ENCODE results near the gene ZCWPW1.
A peak's percentile ranks its signal among the peaks of the same experiment; 100 is the strongest.

The ZCWPW1 gene

DNA sequence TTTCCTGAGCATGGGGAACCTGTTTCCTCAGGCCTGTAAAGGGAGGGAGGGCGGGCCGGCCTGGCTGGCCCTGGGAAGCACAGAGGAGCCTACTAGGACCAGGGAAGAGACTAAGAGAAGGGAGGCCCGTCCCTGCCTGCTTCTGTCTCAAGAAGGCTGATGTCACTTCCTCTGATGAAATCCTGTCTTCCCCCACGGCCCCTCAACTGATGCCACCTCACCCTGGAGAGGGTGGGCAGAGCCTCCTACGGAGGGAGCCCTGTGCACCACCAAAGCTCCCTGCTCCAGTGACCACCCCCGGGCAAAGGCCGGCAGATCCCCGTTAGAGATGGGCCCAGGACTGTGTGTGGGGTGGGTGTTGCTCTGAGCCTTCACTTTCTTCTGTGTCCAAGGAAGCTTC is 56.2 kb downstream of the ZCWPW1 start:
- no peak overlapping the region for H3K4me3 ChIP-seq (replicated peaks; ENCODE audit: low read depth, low read length)
- peak; percentile 85 for DNase-seq (ENCODE audit: low read depth)
- TF ChIP-seq, protein P1, sequence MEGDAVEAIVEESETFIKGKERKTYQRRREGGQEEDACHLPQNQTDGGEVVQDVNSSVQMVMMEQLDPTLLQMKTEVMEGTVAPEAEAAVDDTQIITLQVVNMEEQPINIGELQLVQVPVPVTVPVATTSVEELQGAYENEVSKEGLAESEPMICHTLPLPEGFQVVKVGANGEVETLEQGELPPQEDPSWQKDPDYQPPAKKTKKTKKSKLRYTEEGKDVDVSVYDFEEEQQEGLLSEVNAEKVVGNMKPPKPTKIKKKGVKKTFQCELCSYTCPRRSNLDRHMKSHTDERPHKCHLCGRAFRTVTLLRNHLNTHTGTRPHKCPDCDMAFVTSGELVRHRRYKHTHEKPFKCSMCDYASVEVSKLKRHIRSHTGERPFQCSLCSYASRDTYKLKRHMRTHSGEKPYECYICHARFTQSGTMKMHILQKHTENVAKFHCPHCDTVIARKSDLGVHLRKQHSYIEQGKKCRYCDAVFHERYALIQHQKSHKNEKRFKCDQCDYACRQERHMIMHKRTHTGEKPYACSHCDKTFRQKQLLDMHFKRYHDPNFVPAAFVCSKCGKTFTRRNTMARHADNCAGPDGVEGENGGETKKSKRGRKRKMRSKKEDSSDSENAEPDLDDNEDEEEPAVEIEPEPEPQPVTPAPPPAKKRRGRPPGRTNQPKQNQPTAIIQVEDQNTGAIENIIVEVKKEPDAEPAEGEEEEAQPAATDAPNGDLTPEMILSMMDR (IDR thresholded peaks at IDR 0.05; ENCODE audit: low read length, missing control alignments): no peak

DNA sequence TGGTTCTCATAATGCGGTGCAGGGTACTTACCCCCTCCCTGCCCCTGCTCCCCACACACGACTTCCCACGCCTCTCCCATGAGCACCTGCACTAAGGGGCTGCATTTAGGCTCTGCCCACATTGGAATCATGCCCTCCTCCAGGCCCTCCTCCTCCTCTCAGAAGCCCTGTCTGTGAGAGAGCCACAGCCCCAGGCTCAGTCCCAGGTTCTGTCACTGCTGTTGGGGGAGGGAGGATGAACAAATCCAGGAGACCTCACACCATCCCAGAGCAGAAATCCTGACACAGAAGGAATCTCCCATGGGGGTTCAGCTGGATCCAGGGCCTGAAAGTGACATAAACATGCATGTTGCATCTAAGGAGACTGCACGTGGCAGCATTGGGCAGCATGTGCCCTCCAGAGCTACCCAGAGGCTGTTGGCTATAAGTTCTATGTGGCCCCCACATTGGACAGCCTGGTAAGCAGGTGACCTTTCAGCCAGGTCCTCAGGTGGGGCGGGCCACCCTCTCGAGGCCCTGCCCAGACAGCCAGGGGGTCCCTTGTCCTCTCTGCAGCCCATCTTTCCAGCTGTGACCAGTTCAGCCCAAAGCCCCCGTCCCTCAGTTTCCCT is 56.8 kb downstream of the ZCWPW1 start:
- no peak overlapping the region for H3K4me3 ChIP-seq (replicated peaks; ENCODE audit: low read depth, low read length)
- TF ChIP-seq, protein P1 (IDR thresholded peaks at IDR 0.05; ENCODE audit: low read length, missing control alignments): no peak
- no peak for DNase-seq (ENCODE audit: low read depth)

GRCh38 chr7:100370746-100371145 is 57.8 kb downstream of the ZCWPW1 start:
- no peak for DNase-seq (ENCODE audit: low read depth)
- TF ChIP-seq, protein P1 (IDR thresholded peaks at IDR 0.05; ENCODE audit: low read length, missing control alignments): no peak
- no peak overlapping the region for H3K4me3 ChIP-seq (replicated peaks; ENCODE audit: low read depth, low read length)

DNA sequence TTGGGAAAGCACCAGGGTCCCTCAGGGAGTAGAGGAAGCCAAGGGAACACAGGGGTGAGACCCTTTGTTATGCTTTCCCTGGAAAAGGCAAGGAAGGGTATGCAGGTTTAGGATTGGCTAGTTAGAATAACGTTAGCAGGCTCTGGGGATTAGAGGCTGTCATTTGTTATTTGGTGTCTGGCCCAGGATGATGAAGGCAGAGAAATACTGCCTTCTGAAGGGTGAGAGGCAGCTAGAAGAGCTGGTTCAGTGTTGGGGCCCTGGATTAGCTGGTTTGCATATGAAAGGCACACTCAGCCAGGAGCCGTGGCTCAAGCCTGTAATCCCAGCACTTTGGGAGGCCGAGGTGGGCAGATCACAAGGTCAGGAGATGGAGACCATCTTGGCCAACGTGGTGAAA is 58.2 kb downstream of the ZCWPW1 start:
- H3K4me3 ChIP-seq (replicated peaks; ENCODE audit: low read depth, low read length): no peak overlapping the region
- no peak for DNase-seq (ENCODE audit: low read depth)
- TF ChIP-seq, protein P1 (IDR thresholded peaks at IDR 0.05; ENCODE audit: low read length, missing control alignments): no peak

DNA sequence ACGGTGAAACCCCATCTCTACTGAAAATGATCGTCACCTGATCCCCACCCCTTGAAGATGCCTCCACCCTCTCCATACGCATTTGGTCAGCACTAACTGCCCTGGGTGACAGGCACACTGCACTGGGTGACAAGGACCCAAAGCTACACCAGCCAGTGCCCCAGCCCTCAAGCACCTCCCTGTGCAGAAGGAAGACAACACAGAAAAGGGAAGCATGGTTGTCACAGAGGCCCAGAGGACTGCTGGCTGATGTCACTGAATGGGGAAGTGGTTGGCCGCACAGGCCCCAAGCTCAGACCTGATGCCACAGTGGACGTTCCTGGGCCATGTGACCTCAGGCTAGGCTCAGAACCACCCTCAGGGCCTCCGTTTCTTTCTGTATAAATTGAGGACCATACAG is 59.4 kb downstream of the ZCWPW1 start:
- DNase-seq (ENCODE audit: low read depth): no peak
- no peak overlapping the region for H3K4me3 ChIP-seq (replicated peaks; ENCODE audit: low read depth, low read length)
- TF ChIP-seq, protein P1 (IDR thresholded peaks at IDR 0.05; ENCODE audit: low read length, missing control alignments): no peak

GRCh38 chr7:100367676-100368613 is 60.6 kb downstream of the ZCWPW1 start:
- TF ChIP-seq, protein P1 (IDR thresholded peaks at IDR 0.05; ENCODE audit: low read length, missing control alignments): no peak
- no peak for DNase-seq (ENCODE audit: low read depth)
- no peak overlapping the region for H3K4me3 ChIP-seq (replicated peaks; ENCODE audit: low read depth, low read length)

Measured in fibroblast of pulmonary artery (primary cell).